Mucosa of descending colon (tissue), 3 donors: ENCODE measurements around the gene MAG. TPM values are rescaled to one million over a fixed set of nuclear protein-coding genes. Genes with fewer than 3 reads are reported as not detected.

Experiments used
- ATAC-seq: fragments of 200-7000 bp; cut with Tn5 transposase; one replicate; pipeline ENCODE4 v1.9.1; 2020; ENCODE audit warnings: mild to moderate bottlenecking, moderate library complexity
- DNase-seq, 3 donors: peaks; one replicate each; pipeline ENCODE4 v3.0.0-alpha.2; 2020
- H3K36me3 ChIP-seq: fragments of 200-600 bp; one replicate; pipeline ENCODE4 v1.8.0; 2021; ENCODE audit warnings: low read depth, mild to moderate bottlenecking
- H3K4me1 ChIP-seq: fragments of 200-600 bp; one replicate; pipeline ENCODE4 v1.8.0; 2021; ENCODE audit warnings: low read depth, mild to moderate bottlenecking
- H3K4me3 ChIP-seq: fragments of 200-600 bp; one replicate; pipeline ENCODE4 v1.8.0; 2021; ENCODE audit warnings: mild to moderate bottlenecking
- H3K9me3 ChIP-seq: fragments of 200-600 bp; one replicate; pipeline ENCODE4 v1.8.0; 2021; ENCODE audit warnings: mild to moderate bottlenecking
- CTCF ChIP-seq: fragments of 200-600 bp; IDR thresholded peaks from one replicate; pipeline ENCODE4 v1.8.0; 2022; ENCODE audit warnings: antibody characterized with exemption, mild to moderate bottlenecking
- intact Hi-C, 2 donors: fragments of 100-400 bp; cut with DNase I in 1 of 2; cut with micrococcal nuclease in 1 of 2; formaldehyde crosslinking; loops; one replicate each; pipeline versions ENCODE4 v1.11.0 to v1.11.1; 2022; cut with DNase I, micrococcal nuclease
- total RNA-seq, 3 donors: library from RNA; stranded (reverse); fragmentation: NEBNext Ultra II Directional in 2 of 3; extraction: Animal tissue kit (Norgen Biotek cat#: 25700) in 2 of 3; gene quantifications; one replicate each; pipeline versions ENCODE4 v1.2.1 to v1.2.4, GENCODE V29; 2021 to 2023
- donor health status: DM: no; HTN: no; CAD: no; lungs with moderate emphysema.
- donor health status: DM: no; HTN: no; CAD: no.
- donor health status: DM: no; HTN: yes; CAD: no.

MAG gene
- total RNA-seq, 3 donors from 2014 or later, result 0.80 TPM; not detected in 2

- no peaks in the 10 kb centered on the region for H3K9me3 ChIP-seq
- H3K4me1 ChIP-seq, result no peaks in the 10 kb centered on the region
- no peak for ATAC-seq
- no peak for TF ChIP-seq CTCF
- H3K4me3 ChIP-seq, result no peak overlapping the region
- DNase-seq, result peak in 1 of 3 donors; percentile 58
- H3K36me3 ChIP-seq, result no peaks in the 10 kb centered on the region
- intact Hi-C loops, result no loop called here
Observed at GRCh38 chr19:35309481-35310279, 17.7 kb downstream of the MAG start.

DNA sequence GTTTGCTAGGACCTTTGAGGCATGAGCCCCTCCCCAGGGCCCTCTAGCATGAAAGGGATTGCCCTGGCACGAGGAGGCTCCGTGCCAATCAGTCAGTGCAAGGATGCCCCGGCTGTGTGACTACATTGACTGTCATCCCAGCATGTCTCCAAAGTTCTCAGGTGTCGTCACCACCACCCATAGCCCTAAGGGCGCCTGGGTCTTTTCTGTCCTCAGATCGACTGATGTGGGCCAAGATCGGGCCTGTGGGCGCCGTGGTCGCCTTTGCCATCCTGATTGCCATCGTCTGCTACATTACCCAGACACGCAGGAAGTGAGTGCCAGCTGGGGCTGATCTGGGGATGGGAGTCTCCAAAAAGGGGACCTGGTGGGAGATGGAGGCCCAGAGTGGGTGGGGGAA is 18.4 kb downstream of the MAG start:
- no peaks in the 10 kb centered on the region for H3K9me3 ChIP-seq
- ATAC-seq, result no peak

GRCh38 chr19:35310811-35311465 is 19.0 kb downstream of the MAG start:
- H3K4me1 ChIP-seq, result no peaks in the 10 kb centered on the region
- H3K36me3 ChIP-seq, result no peaks in the 10 kb centered on the region
- H3K4me3 ChIP-seq, result no peak overlapping the region
- TF ChIP-seq CTCF, result no peak
- DNase-seq, result no peak
- intact Hi-C loops, result no loop called here
- no peaks in the 10 kb centered on the region for H3K9me3 ChIP-seq
- ATAC-seq, result no peak

More for the DNA sequence above, 18.4 kb downstream of the MAG start:
- no peak for DNase-seq
- H3K4me3 ChIP-seq, result no peak overlapping the region
- intact Hi-C loops, result no loop called here
- H3K4me1 ChIP-seq, result no peaks in the 10 kb centered on the region
- H3K36me3 ChIP-seq, result no peaks in the 10 kb centered on the region
- TF ChIP-seq CTCF, result no peak

- Histone ChIP-seq H3K4me3 (no peak overlapping the region), H3K4me1 (no peaks in the 10 kb centered on the region), H3K36me3 (no peaks in the 10 kb centered on the region), H3K9me3 (no peaks in the 10 kb centered on the region)
- no peak for TF ChIP-seq CTCF
- DNase-seq (no peak), ATAC-seq (no peak)
- intact Hi-C loops, result no loop called here
Observed at GRCh38 chr19:35311901-35312665, 20.1 kb downstream of the MAG start.

GRCh38 chr19:35313587-35313986 is 21.6 kb downstream of the MAG start:
- H3K9me3 ChIP-seq, result no peaks in the 10 kb centered on the region
- DNase-seq (peak in 1 of 3 donors; percentile 41), ATAC-seq (no peak)
- no peak overlapping the region for H3K4me3 ChIP-seq
- H3K4me1 ChIP-seq, result no peaks in the 10 kb centered on the region
- intact Hi-C loops, result no loop called here
- no peaks in the 10 kb centered on the region for H3K36me3 ChIP-seq
- no peak for TF ChIP-seq CTCF
